NCI-H1092 (cell line): Measurements from ENCODE around the gene ANXA5.
A peak's percentile ranks its signal among the peaks of the same experiment; 100 is the strongest.
"Not testable (repeated sequence)": the region's sequence is repeated elsewhere in the genome, so short reads cannot be mapped to it uniquely, and the experiment has no call there.

Source experiments
- DNase-seq: peaks from one replicate; lab custom pipeline; 2025; lab: John Stamatoyannopoulos, UW

The ANXA5 gene

GRCh38 chr4:121696581-121697461 lies at the start of gene ANXA5:
TSS of gene ANXA5 (minus strand) at chr4:121696980. CDS start at chr4:121696589, 391 bp downstream.
- DNase-seq = peak; percentile 27

- DNase-seq = no peak
Observed at GRCh38 chr4:121742794-121743193, 46.0 kb upstream of the ANXA5 start.

- DNase-seq = no peak
Observed at GRCh38 chr4:121741751-121742150, 45.0 kb upstream of the ANXA5 start.

GRCh38 chr4:121740796-121741409 lies 44.1 kb upstream of the ANXA5 start:
- DNase-seq = no peak

GRCh38 chr4:121739575-121739974 lies 42.8 kb upstream of the ANXA5 start:
- DNase-seq = no peak

DNA sequence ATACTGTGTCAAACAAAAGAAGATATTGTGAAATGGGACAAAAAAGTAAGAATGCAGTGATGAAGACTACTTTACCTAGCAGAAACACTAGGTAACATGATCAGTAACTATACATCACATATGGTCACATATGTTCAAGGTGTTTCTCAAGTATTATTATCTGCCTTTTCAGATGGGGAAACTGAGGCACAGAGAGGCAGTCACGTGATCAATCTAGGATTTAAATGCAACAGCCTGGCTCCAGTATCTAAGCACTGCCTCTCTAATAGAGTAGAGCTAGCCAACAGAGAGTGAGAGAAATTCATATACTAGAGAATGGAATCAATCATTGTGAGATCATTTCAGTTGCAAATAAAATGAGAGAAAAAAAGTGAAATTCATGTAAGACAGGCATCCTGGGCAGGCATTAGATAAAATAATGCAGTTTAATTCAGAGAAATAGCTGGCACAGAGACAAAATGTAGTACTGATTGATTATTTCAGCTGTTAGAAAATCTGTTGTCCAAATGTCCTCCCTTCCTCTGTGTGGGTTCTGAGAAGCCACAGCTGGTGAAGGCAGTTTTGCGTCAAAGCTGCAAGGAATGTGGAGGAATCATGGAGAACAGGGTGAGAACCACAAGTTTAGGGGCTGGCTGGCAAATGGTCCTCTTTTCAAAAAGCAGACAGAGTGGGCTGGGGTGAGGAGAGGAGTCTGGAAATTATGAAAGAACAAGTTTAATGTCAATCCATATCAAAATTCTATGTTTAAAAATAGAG lies 42.2 kb upstream of the ANXA5 start:
- DNase-seq = no peak

GRCh38 chr4:121737846-121738554 lies 41.2 kb upstream of the ANXA5 start:
- no peak for DNase-seq

- DNase-seq = peak; percentile 24
Observed at GRCh38 chr4:121736735-121737351, 40.1 kb upstream of the ANXA5 start.

DNA sequence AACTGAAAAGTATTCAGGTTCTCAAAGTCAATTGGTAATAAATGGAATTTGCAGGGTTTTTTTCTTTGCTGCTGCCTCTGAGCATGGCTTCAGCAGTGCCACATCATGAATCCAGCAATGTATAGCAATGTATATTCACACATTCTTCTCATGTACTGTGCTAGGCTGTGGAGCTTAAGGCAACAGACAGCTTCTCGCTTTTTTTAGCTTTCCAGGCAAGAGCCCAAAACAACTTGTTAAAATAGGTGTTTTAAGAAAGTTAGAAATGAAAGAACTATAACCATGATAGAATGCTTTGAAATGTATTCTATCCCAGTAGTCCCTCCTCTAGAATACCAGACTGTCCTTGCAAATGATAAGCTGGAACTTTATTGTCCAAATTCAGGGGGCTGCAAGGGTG lies 37.8 kb upstream of the ANXA5 start:
- no peak for DNase-seq

- no peak for DNase-seq
Observed at GRCh38 chr4:121733942-121734341, 37.2 kb upstream of the ANXA5 start.

DNA sequence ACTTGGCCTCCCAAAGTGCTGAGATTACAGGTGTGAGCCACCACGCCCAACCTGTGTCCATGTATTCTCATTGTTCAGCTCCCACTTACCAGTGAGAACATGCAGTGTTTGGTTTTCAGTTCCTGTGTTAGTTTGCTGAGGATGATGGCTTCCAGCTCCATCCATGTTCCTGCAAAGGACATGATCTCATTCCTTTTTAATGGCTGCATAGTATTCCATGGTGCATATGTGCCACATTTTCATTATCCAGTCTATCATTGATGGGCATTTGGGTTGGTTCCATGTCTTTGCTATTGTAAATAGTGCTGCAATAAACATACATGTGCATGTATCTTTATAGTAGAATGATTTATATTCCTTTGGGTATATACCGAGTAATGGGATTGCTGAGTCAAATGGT lies 33.0 kb upstream of the ANXA5 start:
- DNase-seq = not testable (repeated sequence)

- no peak for DNase-seq
Observed at GRCh38 chr4:121728798-121729226, 32.0 kb upstream of the ANXA5 start.

GRCh38 chr4:121728066-121728465 lies 31.3 kb upstream of the ANXA5 start:
- no peak for DNase-seq

DNA sequence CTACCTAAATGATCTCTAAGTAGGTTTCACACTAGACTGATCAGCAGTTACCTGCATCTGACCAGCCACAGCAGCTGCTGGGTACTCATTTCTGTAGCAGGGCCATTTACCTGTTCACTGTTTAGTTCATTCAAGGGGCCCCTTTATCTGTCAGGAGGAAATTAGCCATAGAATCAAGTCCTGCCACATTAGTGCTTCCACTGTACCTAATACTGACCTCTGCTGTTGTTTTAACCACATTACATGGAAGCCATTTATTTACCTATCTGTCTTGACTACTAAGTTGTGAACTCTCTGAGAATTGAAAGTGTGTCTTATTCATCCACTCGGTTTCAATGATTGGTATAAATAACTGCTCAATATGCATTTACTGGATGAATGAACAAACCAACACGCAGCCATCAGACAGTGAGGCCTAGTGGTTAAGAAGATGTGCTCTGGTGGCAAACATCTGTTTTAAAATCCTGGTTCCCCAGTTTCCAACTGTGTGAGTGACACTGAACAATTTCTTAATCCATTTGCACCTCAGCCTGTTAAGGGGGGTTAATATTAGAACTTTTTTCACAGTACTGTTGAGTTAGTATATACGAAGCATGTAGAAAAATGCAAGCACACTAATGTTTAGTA lies 30.0 kb upstream of the ANXA5 start:
- no peak for DNase-seq

DNA sequence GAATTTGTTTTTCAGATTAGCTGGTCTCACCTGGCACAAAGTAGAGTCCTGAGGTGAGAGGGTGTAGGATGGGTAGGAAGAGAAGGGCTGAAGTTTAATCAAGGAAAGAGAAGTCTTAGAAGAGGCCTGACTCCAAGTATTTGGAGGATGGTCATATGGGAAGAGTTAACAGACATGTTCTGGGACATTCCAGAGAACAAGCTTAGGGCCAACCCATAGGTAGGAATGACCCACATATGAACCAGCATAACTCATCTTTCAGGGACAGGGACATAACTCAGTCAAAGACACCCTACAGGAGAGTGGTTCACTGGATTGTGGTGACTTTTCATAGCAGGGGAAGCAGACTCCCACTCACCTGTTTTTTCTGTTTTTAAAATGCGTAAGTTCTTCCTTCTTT lies 27.9 kb upstream of the ANXA5 start:
- DNase-seq = no peak

- no peak for DNase-seq
Observed at GRCh38 chr4:121721700-121722099, 24.9 kb upstream of the ANXA5 start.

DNA sequence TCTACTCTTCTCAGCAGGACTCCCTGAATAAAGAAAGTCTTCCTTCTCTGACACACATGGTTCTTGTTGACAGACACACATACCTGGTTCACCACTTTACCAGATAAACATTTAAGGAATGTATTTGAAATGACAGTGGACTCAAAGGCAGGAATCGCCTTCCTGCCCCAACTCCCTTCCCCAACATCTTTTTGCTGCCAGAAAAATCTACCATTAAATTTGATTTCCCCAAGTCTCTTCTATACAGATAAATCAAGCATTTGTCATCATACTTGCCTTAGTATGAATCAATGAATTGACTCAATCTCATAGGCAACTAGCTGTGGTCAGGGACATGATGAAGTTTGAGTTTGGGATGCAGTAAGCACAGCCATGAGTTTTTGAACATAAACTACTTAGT lies 23.3 kb upstream of the ANXA5 start:
- no peak for DNase-seq

- DNase-seq = no peak
Observed at GRCh38 chr4:121717680-121718237, 21.0 kb upstream of the ANXA5 start.

GRCh38 chr4:121714548-121714947 lies 17.8 kb upstream of the ANXA5 start:
- no peak for DNase-seq

DNA sequence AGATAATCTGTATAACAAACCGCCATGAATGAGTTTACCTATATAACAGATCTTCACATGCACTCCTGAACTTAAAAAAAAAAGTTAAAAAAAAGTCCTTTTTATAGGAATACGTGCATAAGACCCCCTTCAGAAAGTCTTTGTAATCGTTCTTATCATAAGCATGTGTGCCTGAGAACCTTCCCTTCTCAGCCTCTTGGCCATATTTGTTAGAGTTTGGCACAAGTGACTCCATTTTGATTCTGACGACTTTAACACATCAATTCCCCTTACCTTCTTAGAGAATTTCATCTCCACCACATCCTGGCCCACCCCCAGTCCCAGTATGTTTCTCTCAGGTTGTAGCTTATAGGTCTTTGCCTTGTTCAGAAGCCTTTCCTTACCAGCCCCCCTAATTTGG lies 16.0 kb upstream of the ANXA5 start:
- no peak for DNase-seq
